Ovary (tissue), 9 donors: ENCODE measurements around the gene ATP6AP1. TPM values are rescaled to one million over a fixed set of nuclear protein-coding genes. Genes with fewer than 3 reads are reported as not detected.

Source experiments
- DNase-seq, 5 donors: peaks; one replicate each; pipeline ENCODE4 v3.0.0-alpha.2; 2019 to 2020
- H3K27ac ChIP-seq, 2 donors: fragments of 200-600 bp; one replicate each; pipeline versions ENCODE4 v1.5.1 to v1.8.0; 2019 to 2022
- H3K27me3 ChIP-seq: fragments of 200-600 bp; one replicate; pipeline ENCODE4 v1.8.0; 2022
- H3K36me3 ChIP-seq: fragments of 200-600 bp; sonication (generic); one replicate; pipeline ENCODE4 v1.5.1; 2019
- H3K4me1 ChIP-seq: one replicate; pipeline ENCODE4 v1.8.1; 2013; ENCODE audit warnings: mild to moderate bottlenecking, moderate library complexity; ENCODE audit not compliant: insufficient read depth
- H3K4me3 ChIP-seq: fragments of 200-600 bp; sonication (generic); one replicate; pipeline ENCODE4 v1.5.1; 2017
- H3K9me3 ChIP-seq, 2 donors: fragments of 200-600 bp in 1 of 2; sonication (generic) in 1 of 2; one replicate each; pipeline versions ENCODE4 v1.5.1 to v1.8.1; 2013 to 2019; ENCODE audit warnings: mild to moderate bottlenecking in 1 of 2, moderate library complexity in 1 of 2
- EP300 ChIP-seq: sonication (generic); formaldehyde crosslinking; IDR thresholded peaks from one replicate; pipeline ENCODE4 v1.6.1; 2017; ENCODE audit warnings: antibody characterized with exemption
- POLR2A ChIP-seq: fragments of 450-650 bp; IDR thresholded peaks from one replicate; pipeline ENCODE4 v1.6.1; 2017; ENCODE audit warnings: antibody characterized with exemption, mild to moderate bottlenecking, moderate library complexity
- WGBS, 3 donors: extraction: QIAGEN DNeasy Blood & Tissue Kit in 1 of 3; methylation state at CpG; one replicate each; pipeline versions ENCODE4 v1.1.5 to v1.1.7; 2013 to 2017; 5-methylcytosine and 5-hydroxymethylcytosine counted together
- intact Hi-C, 4 donors: fragments of 100-400 bp; cut with DNase I; formaldehyde crosslinking; loops; one replicate each; pipeline versions ENCODE4 v1.11.0 to v1.15.1; 2022 to 2023
- polyA plus RNA-seq, 2 donors: library from polyadenylated mRNA; stranded (reverse); fragments of 200-250 nt in 1 of 2; fragments of 350-450 nt in 1 of 2; fragmentation: Illumina TruSeq in 1 of 2; extraction: RNeasy Lipid Tissue Mini Kit (QIAGEN cat#74804) in 1 of 2; gene quantifications; one replicate each; pipeline ENCODE4 v1.2.3, GENCODE V29; 2013 to 2014
- total RNA-seq, 7 donors: library from RNA; depleted of rRNA in 2 of 7; stranded (reverse); fragments of >200 nt in 2 of 7; fragmentation: NEBNext Ultra II Directional in 3 of 7; extraction: Animal tissue kit (Norgen Biotek cat#: 25700) in 3 of 7; gene quantifications; one replicate each; pipeline versions ENCODE4 v1.1.0 to v1.2.4, GENCODE V29; 2016 to 2023
- TF ChIP-seq, protein P1 (sequence below), 3 donors: fragments of 450-650 bp in 2 of 3; fragments of 200-600 bp in 1 of 3; IDR thresholded peaks; one replicate each; pipeline versions ENCODE4 v1.5.1 to v1.8.0; 2016 to 2022; ENCODE audit warnings: antibody characterized with exemption in 3 of 3, mild to moderate bottlenecking in 1 of 3
- donor health status: DM: no; HTN: no; CAD: no; lungs with moderate emphysema.
- donor health status: DM: no; HTN: no; CAD: no.
- donor health status: Bipolar disorder and iron deficiency.
- donor health status: DM: yes; HTN: yes; CAD: no.
- donor health status: DM: no; HTN: no; CAD: no.
- donor health status: DM: yes; HTN: yes; CAD: no.

The ATP6AP1 gene
- total and polyA plus RNA-seq, 9 donors, result 29.6 to 77.8 (median 58.6) TPM

DNA sequence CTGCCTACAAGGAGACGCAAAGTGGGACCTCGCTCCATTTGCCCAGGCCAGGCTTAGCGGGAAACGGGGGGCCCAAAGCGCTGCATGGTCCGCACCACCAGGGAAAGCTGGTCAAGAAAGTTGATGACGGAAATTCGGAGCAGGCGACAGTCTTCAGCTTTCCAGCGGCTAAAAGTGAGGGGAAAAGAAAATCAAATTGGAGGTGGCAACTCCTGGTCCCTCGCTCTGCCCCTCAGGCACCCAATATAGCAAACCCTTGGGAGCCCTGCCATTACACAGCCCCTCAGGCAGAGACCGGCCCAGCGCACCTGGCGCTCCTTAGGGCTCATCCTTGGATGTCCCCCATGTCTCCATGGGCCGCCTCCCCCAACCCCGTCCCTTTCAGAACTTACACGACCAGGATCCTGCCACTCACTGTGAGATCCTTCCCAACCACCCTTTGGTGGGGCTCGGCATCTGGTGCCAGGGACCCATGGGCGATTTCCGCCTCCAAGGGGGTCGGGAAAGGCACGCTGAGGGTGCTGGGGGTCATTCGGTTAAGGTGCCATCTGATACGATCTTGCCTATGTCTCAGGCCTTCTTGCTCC lies 49.5 kb downstream of the ATP6AP1 start:
- 51 to 68% (median 67%) methylated on average over 24 of the region's 24 CpGs for WGBS, 3 donors
- peak in 1 of 5 donors; percentile 31 for DNase-seq
- no peak for TF ChIP-seq POLR2A
- TF ChIP-seq, protein P1, sequence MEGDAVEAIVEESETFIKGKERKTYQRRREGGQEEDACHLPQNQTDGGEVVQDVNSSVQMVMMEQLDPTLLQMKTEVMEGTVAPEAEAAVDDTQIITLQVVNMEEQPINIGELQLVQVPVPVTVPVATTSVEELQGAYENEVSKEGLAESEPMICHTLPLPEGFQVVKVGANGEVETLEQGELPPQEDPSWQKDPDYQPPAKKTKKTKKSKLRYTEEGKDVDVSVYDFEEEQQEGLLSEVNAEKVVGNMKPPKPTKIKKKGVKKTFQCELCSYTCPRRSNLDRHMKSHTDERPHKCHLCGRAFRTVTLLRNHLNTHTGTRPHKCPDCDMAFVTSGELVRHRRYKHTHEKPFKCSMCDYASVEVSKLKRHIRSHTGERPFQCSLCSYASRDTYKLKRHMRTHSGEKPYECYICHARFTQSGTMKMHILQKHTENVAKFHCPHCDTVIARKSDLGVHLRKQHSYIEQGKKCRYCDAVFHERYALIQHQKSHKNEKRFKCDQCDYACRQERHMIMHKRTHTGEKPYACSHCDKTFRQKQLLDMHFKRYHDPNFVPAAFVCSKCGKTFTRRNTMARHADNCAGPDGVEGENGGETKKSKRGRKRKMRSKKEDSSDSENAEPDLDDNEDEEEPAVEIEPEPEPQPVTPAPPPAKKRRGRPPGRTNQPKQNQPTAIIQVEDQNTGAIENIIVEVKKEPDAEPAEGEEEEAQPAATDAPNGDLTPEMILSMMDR (IDR thresholded peaks at IDR 0.05), result no peak
- no peak for TF ChIP-seq EP300

DNA sequence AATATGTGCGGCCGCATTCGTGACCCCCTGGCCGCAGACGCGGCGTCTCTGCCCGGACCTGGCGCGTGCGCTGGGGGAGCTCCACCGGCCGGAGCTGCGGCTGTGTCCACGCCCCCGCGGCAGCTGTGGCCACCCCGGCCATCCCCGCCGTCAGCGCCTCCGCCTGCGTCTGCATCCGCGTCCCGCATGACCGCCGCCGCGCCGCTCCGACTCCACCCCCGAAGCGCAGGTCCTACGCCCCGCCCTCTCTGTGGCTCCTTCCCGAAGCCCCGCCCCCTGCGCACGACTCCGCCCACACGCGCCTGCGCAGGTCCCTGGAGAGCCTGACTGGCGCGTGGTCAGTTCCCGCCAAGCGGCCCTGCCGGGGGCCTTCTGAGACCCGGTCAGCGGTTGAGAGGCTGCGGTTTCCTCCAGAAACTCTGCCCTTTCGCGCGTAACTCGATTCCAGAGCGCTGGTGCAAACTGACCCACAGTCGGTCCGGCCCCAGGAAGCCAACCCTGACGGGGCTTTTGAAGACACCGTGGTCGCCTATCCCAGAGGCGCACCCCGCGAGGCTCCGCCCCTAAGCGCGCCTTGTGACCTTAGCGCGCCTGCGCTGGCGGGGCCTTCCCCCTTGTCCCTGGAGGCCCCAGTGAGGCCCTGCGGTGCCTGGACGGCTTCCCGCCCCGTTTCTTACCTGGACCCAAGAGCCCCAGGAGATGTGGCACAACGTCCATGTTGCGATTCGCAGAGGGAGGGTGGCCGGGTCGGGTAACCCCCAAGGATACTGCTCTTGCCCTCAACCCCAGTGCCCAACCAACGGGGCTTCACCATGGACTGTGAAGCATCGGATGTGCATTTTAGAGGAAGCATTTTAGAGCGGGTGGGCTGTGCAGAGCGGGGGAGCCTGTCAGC lies 50.5 kb downstream of the ATP6AP1 start, which contains the start of gene LAGE3:
Gene LAGE3, minus strand, starts transcription at position 554 of the 895 bp plus-strand sequence. Its CDS starts 366 bp downstream, at position 188.
- DNase-seq, result peak; percentile 92 to 96 (median 94)
- Histone ChIP-seq H3K9me3 (no peaks in the 10 kb centered on the region), H3K4me1 (peaks cover 3% of the 10 kb centered on the region), H3K4me3 (peak within 1 kb of the TSS; percentile 47), H3K36me3 (no peaks in the 10 kb centered on the region), H3K27ac (peak within 1 kb of the TSS; percentile 0 to 29), H3K27me3 (no peaks in the 10 kb centered on the region)
- intact Hi-C loops, result no loop called here
- peak; percentile 25 for TF ChIP-seq POLR2A
- TF ChIP-seq, protein P1 (IDR thresholded peaks at IDR 0.05), result no peak
- 41 to 58% (median 47%) methylated on average over 82 to 85 of the region's 85 CpGs for WGBS, 3 donors

More for the DNA sequence above, 49.5 kb downstream of the ATP6AP1 start:
- Histone ChIP-seq H3K9me3 (no peaks in the 10 kb centered on the region), H3K4me1 (peaks cover 3% of the 10 kb centered on the region), H3K36me3 (no peaks in the 10 kb centered on the region), H3K27ac (peak overlapping the region in 1 of 2 donors; percentile 0), H3K27me3 (no peaks in the 10 kb centered on the region), H3K4me3 (peak overlapping the region; percentile 47)
- intact Hi-C loops, result no loop called here

DNA sequence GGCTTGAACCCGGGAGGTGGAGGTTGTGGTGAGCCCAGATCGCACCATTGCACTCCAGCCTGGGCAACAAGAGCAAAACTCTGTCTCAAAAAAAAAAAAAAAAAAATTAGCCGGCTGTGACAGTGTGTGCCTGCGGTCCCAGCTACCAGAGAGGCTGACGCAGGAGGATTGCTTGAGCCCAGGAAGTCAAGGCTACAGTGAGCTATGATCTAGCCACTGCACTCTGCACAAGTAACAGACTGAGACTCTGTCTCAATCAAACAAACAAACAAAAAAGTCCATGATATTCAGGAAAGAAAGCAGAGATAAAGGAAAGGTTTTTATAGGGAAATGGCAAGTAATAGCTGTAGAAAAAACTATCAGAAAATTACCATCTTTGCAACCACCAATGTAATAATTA lies 52.7 kb downstream of the ATP6AP1 start:
- no peak for DNase-seq
- no peaks in the 10 kb centered on the region for H3K27me3 ChIP-seq
- 80 to 87% (median 87%) methylated on average over 5 of the region's 5 CpGs for WGBS, 3 donors
- no peak overlapping the region for H3K4me3 ChIP-seq
- H3K36me3 ChIP-seq, result no peaks in the 10 kb centered on the region
- H3K4me1 ChIP-seq, result peaks cover 3% of the 10 kb centered on the region
- H3K27ac ChIP-seq, result no peak overlapping the region
- H3K9me3 ChIP-seq, result no peaks in the 10 kb centered on the region
- TF ChIP-seq POLR2A (no peak), EP300 (no peak)
- TF ChIP-seq, protein P1 (IDR thresholded peaks at IDR 0.05), result no peak
- intact Hi-C loops, result no loop called here

DNA sequence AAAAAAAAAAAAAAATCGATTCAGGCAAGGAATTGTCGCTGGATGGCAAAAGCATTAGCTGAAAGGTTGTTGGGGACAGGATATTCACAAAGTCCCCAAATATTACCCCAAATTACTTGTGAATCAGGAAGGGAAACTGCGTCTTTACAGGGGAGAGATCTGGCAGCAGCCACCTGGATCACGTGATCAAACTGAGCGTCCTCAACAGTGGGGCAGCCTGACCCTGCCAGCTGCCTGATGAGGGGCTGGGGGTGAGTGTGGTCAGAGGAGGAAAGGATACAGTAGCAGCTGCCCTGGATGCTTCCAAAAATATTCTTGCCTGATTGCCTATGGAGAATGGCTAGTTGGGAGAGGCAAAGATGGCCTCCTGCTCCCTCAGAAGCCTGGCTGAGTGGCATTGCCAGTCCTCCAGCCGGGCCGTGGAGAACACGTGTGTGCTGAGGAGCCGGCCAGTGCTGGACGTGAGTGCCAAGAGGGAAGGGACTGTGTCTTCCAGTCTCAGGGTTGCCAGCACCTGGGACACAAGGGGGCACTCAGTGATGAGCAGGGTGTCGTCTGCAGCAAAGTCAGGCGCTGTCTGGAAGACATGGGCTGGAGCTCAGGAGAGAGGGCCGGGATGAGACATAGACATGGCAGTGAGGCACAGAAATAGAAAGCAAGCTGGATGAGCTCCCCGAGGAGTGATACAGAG lies 53.6 kb downstream of the ATP6AP1 start:
- intact Hi-C loops, result no loop called here

More for the DNA sequence above, 53.6 kb downstream of the ATP6AP1 start:
- Histone ChIP-seq H3K27me3 (no peaks in the 10 kb centered on the region), H3K36me3 (no peaks in the 10 kb centered on the region), H3K4me3 (no peak overlapping the region), H3K4me1 (peaks cover 3% of the 10 kb centered on the region), H3K9me3 (no peaks in the 10 kb centered on the region), H3K27ac (no peak overlapping the region)
- TF ChIP-seq EP300, result no peak
- TF ChIP-seq, protein P1 (IDR thresholded peaks at IDR 0.05), result no peak
- TF ChIP-seq POLR2A, result no peak
- no peak for DNase-seq
- 58 to 72% (median 59%) methylated on average over 14 of the region's 14 CpGs for WGBS, 3 donors
